ENCODE data around the gene FAM209B.
"Not testable (repeated sequence)": the region's sequence is repeated elsewhere in the genome, so short reads cannot be mapped to it uniquely, and the experiment has no call there.

FAM209B gene

GRCh38 chr20:56542489-56543030, 9.5 kb downstream of the FAM209B start:
- no peak for DNase-seq

GRCh38 chr20:56551571-56551970, 18.5 kb downstream of the FAM209B start:
- no peak for DNase-seq

- no peak for DNase-seq
These were observed 20.0 kb downstream of the FAM209B start for GRCh38 chr20:56552911-56553629.

GRCh38 chr20:56554869-56555268, 21.8 kb downstream of the FAM209B start:
- DNase-seq, result peak; percentile 96 to 98

GRCh38 chr20:56558968-56559367, 25.9 kb downstream of the FAM209B start:
- no peak for DNase-seq

- DNase-seq, result not testable (repeated sequence)
These were observed 31.5 kb downstream of the FAM209B start for GRCh38 chr20:56564526-56564925.

GRCh38 chr20:56565511-56565910, 32.5 kb downstream of the FAM209B start:
- no peak for DNase-seq

- DNase-seq, result peak in 1 of 2 experiments; percentile 55
These were observed 33.6 kb downstream of the FAM209B start for GRCh38 chr20:56566621-56567020.

- DNase-seq, result no peak
These were observed 37.8 kb downstream of the FAM209B start for GRCh38 chr20:56570832-56571231.

GRCh38 chr20:56572172-56572571, 39.1 kb downstream of the FAM209B start:
- no peak for DNase-seq

GRCh38 chr20:56573986-56574385, 40.9 kb downstream of the FAM209B start:
- DNase-seq, result peak in 1 of 2 experiments; percentile 46

GRCh38 chr20:56574531-56575142, 41.6 kb downstream of the FAM209B start:
- no peak for DNase-seq

- DNase-seq, result no peak
These were observed 42.1 kb downstream of the FAM209B start for GRCh38 chr20:56575157-56575556.

- DNase-seq, result no peak
These were observed 42.9 kb downstream of the FAM209B start for GRCh38 chr20:56575961-56576360.

GRCh38 chr20:56579301-56579710, 46.3 kb downstream of the FAM209B start:
- DNase-seq, result no peak

GRCh38 chr20:56580226-56580625, 47.2 kb downstream of the FAM209B start:
- DNase-seq, result no peak

- no peak for DNase-seq
These were observed 48.7 kb downstream of the FAM209B start for GRCh38 chr20:56581701-56582100.

GRCh38 chr20:56582542-56582941, 49.5 kb downstream of the FAM209B start:
- DNase-seq, result peak in 1 of 2 experiments; percentile 7

GRCh38 chr20:56584916-56585315, 51.9 kb downstream of the FAM209B start:
- DNase-seq, result no peak
